BJ (cell line): Measurements from ENCODE around the gene KRT4. TPM values are rescaled to one million over a fixed set of nuclear protein-coding genes. Genes with fewer than 3 reads are reported as not detected.

ENCODE experiments used
- CTCF ChIA-PET: fragments of 350-600 bp; formaldehyde crosslinking; extraction: SDS; loops from one replicate; lab custom pipeline; 2021; ENCODE audit warnings: antibody characterized with exemption, inconsistent platforms; lab: Yijun Ruan, JAX
- POLR2A ChIA-PET: fragments of 300-600 bp; sonication (Branson Sonifier 250); formaldehyde crosslinking; extraction: SDS; loops from one replicate; lab custom pipeline; 2021; ENCODE audit warnings: antibody characterized with exemption; lab: Charles Lee
- DNase-seq: peaks from one replicate; pipeline ENCODE4 v3.0.0-alpha.2; 2011; ENCODE audit warnings: low read depth
- H3K27me3 ChIP-seq: 2 replicates; pipeline ENCODE4 v1.6.0; 2011; ENCODE audit warnings: low read length; ENCODE audit not compliant: control insufficient read depth, insufficient read depth
- H3K36me3 ChIP-seq: 2 replicates; pipeline ENCODE4 v1.5.1; 2011; ENCODE audit warnings: low read length; ENCODE audit not compliant: control insufficient read depth, insufficient read depth
- H3K4me3 ChIP-seq: 2 replicates; pipeline ENCODE4 v1.5.1; 2011; ENCODE audit warnings: low read depth, mild to moderate bottlenecking, control low read depth, low read length
- polyA plus RNA-seq: library from polyadenylated mRNA; depleted of rRNA; stranded (reverse); fragments of >200 nt; gene quantifications from 2 replicates; pipeline ENCODE4 v1.2.3, GENCODE V29; 2011
- TF ChIP-seq, protein P1 (sequence below): IDR thresholded peaks from 2 replicates; pipeline ENCODE4 v1.5.1; 2011; ENCODE audit warnings: low read depth, mild to moderate bottlenecking, control low read depth, inconsistent platforms, low read length, moderate library complexity; ENCODE audit not compliant: insufficient read depth

Gene KRT4
- polyA plus RNA-seq, 1 experiment: 0.12 TPM

DNA sequence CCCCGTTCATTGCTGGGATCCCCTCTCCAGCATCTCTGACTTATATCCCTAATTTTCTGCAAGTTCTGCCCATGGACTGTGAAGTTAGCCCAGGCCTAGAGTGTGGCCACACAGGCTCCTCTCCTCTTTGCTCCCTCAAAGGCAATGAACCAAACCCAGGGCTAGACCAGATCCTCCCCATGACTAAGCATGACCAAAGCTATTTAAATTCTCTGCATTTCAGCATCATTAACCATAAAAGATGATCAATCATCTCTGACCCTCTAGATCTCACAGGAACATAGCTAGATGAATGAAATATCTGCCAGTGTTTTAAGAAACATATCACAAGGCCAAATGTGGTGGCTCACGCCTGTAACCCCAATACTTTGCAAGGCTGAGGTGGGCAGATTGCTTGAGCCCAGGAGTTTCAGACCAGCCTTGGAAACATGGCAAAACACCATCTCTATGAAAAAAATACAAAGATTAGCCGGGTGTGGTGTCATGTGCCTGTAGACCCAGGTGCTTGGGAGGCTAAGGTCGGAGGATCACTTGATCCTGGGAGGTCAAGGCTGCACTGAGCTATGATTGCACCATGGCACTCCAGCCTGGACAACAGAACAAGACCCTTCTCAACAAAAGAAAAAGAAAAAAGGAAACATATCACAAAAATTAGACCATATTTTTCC lies 15.8 kb downstream of the KRT4 start:
- Histone ChIP-seq H3K4me3 (no peak overlapping the region), H3K36me3 (no peaks in the 10 kb centered on the region), H3K27me3 (no peaks in the 10 kb centered on the region; the same call in none of the 2 replicates)
- ChIA-PET POLR2A (interaction anchor here (0.6 kb wide), 1 partner anchor 26 kb away, joined by 4 read pairs; no protein-coding TSS in a partner anchor), CTCF (interaction anchor here (0.8 to 1.5 kb wide), 4 partner anchors 8 to 67 kb away, joined by 3 to 4 read pairs (median 3); no protein-coding TSS in a partner anchor)
- TF ChIP-seq, protein P1, sequence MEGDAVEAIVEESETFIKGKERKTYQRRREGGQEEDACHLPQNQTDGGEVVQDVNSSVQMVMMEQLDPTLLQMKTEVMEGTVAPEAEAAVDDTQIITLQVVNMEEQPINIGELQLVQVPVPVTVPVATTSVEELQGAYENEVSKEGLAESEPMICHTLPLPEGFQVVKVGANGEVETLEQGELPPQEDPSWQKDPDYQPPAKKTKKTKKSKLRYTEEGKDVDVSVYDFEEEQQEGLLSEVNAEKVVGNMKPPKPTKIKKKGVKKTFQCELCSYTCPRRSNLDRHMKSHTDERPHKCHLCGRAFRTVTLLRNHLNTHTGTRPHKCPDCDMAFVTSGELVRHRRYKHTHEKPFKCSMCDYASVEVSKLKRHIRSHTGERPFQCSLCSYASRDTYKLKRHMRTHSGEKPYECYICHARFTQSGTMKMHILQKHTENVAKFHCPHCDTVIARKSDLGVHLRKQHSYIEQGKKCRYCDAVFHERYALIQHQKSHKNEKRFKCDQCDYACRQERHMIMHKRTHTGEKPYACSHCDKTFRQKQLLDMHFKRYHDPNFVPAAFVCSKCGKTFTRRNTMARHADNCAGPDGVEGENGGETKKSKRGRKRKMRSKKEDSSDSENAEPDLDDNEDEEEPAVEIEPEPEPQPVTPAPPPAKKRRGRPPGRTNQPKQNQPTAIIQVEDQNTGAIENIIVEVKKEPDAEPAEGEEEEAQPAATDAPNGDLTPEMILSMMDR: no peak
- DNase-seq: no peak

DNA sequence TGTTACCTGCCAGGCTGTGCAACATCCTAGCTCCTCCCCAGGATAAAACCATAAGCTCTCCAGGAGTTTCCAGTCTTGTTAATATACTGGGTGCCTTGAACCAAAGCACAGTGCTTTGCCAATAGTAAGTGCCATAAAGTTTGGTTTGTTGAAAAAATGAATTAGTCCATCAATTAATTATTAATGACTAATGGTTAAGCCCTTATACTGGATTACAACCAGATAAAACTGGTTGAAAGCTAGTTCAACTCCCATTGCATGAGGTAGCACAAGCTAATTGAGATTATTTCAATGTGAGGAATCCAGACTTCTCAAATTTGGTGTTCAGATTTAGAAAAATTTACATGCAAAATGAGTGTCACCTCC lies 16.4 kb downstream of the KRT4 start:
- Histone ChIP-seq H3K36me3 (no peaks in the 10 kb centered on the region), H3K4me3 (no peak overlapping the region), H3K27me3 (no peaks in the 10 kb centered on the region; the same call in 1 of the 2 replicates)
- TF ChIP-seq, protein P1: no peak
- POLR2A ChIA-PET: no interaction called here
- CTCF ChIA-PET: interaction anchor here (0.9 to 1.5 kb wide), 2 partner anchors 15 to 68 kb away, joined by 3 to 4 read pairs; no protein-coding TSS in a partner anchor
- no peak for DNase-seq

DNA sequence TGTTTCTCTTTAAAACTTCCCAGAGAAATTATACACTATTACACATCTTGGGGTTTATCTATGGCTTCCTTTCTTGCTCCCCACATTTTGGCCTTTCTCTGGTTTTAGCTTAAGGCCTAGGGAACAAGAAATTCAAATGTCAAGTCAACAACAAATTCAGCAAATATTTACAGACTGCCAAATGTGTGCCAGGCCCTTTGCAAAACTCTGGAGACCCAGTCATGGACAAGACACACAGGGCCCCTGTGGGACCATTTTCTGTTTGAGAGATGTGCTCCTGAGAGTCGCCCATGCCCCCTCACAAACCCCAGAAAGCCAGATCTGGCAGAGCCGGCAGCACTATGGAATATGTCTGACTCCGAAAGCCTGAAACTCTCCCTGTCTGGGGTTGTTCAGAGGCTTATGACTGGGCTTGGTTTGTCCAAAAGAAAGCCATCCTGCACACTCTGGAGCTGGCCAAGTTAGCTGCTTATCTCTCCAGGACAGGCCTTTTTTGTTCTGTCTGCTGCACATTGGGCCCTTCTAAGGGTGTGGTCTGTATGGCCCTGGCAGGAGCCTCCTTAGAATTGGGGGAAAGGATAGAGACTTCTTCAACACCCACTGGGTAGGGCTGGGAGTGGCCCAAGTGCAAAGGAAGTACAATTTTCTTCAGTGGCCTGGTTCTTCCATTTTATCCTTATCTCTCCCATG lies 16.9 kb downstream of the KRT4 start:
- Histone ChIP-seq H3K36me3 (no peaks in the 10 kb centered on the region), H3K27me3 (0 out of 2 replicates have a peak, but pooled peaks cover 2% of the 10 kb centered on the region), H3K4me3 (no peak overlapping the region)
- CTCF ChIA-PET: interaction anchor here (0.6 to 1.5 kb wide), 2 partner anchors 16 to 69 kb away, joined by 3 read pairs; no protein-coding TSS in a partner anchor
- DNase-seq: no peak
- POLR2A ChIA-PET: no interaction called here
- TF ChIP-seq, protein P1: no peak

DNA sequence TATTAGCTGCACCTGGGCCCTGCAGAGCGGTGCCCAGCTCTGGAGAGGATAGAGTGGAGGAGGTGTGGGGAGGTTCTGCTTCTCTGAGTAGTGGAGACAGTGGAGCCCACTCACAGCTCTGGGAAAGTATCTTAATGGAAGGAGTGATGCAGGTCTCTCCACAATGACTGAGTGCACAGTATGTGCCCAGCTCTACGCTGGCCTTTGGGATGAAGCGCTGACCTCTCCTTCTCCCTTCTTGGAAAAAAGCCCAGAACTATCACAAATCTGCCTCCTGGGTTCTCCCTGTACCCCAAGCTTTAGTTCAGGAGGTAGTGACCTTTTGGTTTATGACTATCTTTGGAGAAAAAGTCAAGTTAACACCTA lies 17.5 kb downstream of the KRT4 start:
- Histone ChIP-seq H3K4me3 (no peak overlapping the region), H3K27me3 (peaks cover 4% of the 10 kb centered on the region; the same call in 1 of the 2 replicates), H3K36me3 (no peaks in the 10 kb centered on the region)
- ChIA-PET POLR2A (no interaction called here), CTCF (interaction anchor here (0.6 kb wide), 1 partner anchor 69 kb away, joined by 3 read pairs; no protein-coding TSS in a partner anchor)
- TF ChIP-seq, protein P1: no peak
- DNase-seq: no peak
